HG02938 (cell line): ENCODE measurements around the gene LENG8.
"Not testable (repeated sequence)": the region's sequence is repeated elsewhere in the genome, so short reads cannot be mapped to it uniquely, and the experiment has no call there.

Experiments used
- ATAC-seq: cut with Tn5 transposase; IDR thresholded peaks from one replicate; pipeline ENCODE4 v1.9.1; 2021; ENCODE audit warnings: mild to moderate bottlenecking, moderate library complexity; ENCODE audit not compliant: unreplicated experiment

Gene LENG8

DNA sequence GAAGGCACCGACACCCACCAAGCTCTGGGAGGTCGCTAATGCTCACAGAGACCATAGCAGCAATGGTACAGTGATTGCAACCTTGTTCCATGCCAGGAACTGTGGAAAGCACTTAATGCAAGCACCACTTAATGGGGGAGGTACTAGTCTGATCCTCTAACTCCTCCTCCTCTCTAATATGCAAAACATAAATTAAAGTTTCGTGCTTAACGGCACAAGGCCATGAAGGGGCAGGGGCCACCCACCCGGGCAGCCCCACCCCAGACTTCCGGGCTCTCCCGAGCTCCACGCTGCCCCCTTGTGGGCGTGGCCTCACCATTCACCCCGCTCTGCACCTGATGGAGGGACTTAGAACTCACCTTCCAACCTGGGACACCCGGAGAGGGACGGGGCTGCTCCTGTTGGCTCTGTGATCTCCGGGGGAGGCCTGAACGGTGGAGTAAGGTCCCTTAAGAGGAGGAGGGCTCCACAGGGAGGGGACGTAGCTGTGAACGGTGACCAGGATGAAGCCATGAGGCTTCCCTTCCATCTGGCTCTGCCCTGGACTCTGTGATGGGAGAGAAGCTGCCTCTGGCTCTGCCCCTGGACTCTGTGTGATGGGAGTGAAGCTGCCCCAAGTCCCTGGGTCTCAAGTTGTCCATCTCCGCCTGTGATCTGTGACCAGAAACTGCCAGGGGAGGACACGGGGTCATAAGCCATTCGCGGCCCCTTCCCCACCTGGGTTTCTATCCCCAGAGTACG lies 60.4 kb downstream of the LENG8 start:
- ATAC-seq = not testable (repeated sequence)
